HEK293 (cell line): Measurements from ENCODE around the gene DOCK1.

Experiments
- CTCF ChIA-PET: fragments of 350-600 bp; formaldehyde crosslinking; extraction: SDS; loops from one replicate; lab custom pipeline; 2021; ENCODE audit warnings: antibody characterized with exemption; lab: Yijun Ruan, JAX
- POLR2A ChIA-PET: fragments of 300-600 bp; formaldehyde crosslinking; extraction: SDS; loops from one replicate; lab custom pipeline; 2020; ENCODE audit warnings: antibody characterized with exemption, inconsistent platforms; lab: Yijun Ruan, JAX
- H3K27ac ChIP-seq: fragments of 200-500 bp; sonication (Bioruptor generic); 2 replicates; pipeline ENCODE4 v1.5.1; 2014; ENCODE audit warnings: low read depth, low read length, control low read depth, inconsistent platforms; ENCODE audit errors: extremely low read depth
- H3K36me3 ChIP-seq, 2 experiments: fragments of 200-500 bp in 1 of 2; sonication (Bioruptor generic) in 1 of 2; 1 replicate in 1 of 2; 2 replicates in 1 of 2; pipeline ENCODE4 v1.5.1; 2014 to 2017; ENCODE audit warnings: inconsistent platforms in 2 of 2, low read length in 2 of 2; ENCODE audit not compliant: control insufficient read depth in 2 of 2, insufficient read depth in 1 of 2
- H3K4me1 ChIP-seq: fragments of 200-500 bp; sonication (Bioruptor generic); 2 replicates; pipeline ENCODE4 v1.5.1; 2014; ENCODE audit warnings: mild to moderate bottlenecking, low read length, inconsistent platforms; ENCODE audit not compliant: control insufficient read depth, insufficient read depth
- H3K4me3 ChIP-seq: 2 replicates; pipeline ENCODE4 v1.5.1; 2011; ENCODE audit warnings: low read depth, mild to moderate bottlenecking, control low read depth, low read length, moderate library complexity
- H3K9me3 ChIP-seq: fragments of 200-500 bp; sonication (Bioruptor generic); 2 replicates; pipeline ENCODE4 v1.5.1; 2014; ENCODE audit warnings: low read depth, low read length, inconsistent platforms; ENCODE audit not compliant: control insufficient read depth, insufficient read depth
- ZNF146 ChIP-seq: fragments of 450-650 bp; formaldehyde crosslinking; IDR thresholded peaks from 2 replicates; pipeline ENCODE4 v1.5.1; 2016; ENCODE audit warnings: missing biosample characterization, missing genetic modification characterization
- ZNF658 ChIP-seq: fragments of 450-650 bp; formaldehyde crosslinking; IDR thresholded peaks from 2 replicates; pipeline ENCODE4; 2016; ENCODE audit warnings: missing biosample characterization, missing genetic modification characterization
- ZSCAN23 ChIP-seq: fragments of 450-650 bp; formaldehyde crosslinking; IDR thresholded peaks from 2 replicates; pipeline ENCODE4 v1.5.1; 2016; ENCODE audit warnings: missing biosample characterization, missing genetic modification characterization

Gene DOCK1

DNA sequence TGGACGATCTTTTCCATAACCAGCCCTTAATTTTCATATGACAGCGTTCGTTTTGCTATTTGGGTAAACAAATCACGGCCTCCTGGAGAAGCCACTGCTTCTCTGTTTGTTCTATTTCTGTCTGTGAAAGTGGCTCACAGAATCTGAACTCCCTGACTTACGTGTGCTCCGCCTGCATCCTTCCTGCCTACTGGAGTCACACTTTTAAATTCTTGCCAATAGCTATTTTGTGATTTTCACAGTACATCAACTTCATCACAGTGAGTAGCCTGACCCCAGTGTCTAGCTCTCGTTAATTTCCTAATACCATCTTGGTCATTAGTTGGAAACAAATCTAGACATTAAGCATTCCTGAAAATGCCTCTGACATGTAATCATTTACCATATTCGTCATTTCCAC, 594.9 kb downstream of the DOCK1 start:
- POLR2A ChIA-PET = no interaction called here
- Histone ChIP-seq H3K9me3 (no peaks in the 10 kb centered on the region), H3K4me3 (no peak overlapping the region), H3K4me1 (no peaks in the 10 kb centered on the region), H3K27ac (no peak overlapping the region), H3K36me3 (no peaks in the 10 kb centered on the region)
- CTCF ChIA-PET = no interaction called here
- TF ChIP-seq ZSCAN23 (tag by site-specific recombination) = no peak
- no peak for TF ChIP-seq ZNF146 (tag by site-specific recombination)
- TF ChIP-seq ZNF658 (tag by site-specific recombination) = no peak
